GM18517 (cell line): ENCODE data around the gene TKTL1.
A peak's percentile ranks its signal among the peaks of the same experiment; 100 is the strongest.

Experiments
- ATAC-seq: cut with Tn5 transposase; IDR thresholded peaks from one replicate; pipeline ENCODE4 v1.9.1; 2021; ENCODE audit warnings: mild to moderate bottlenecking, moderate library complexity; ENCODE audit not compliant: unreplicated experiment

TKTL1 gene

GRCh38 chrX:154358829-154359228 is 63.2 kb downstream of the TKTL1 start:
- no peak for ATAC-seq

GRCh38 chrX:154359362-154360154 is 64.0 kb downstream of the TKTL1 start:
- no peak for ATAC-seq

GRCh38 chrX:154360155-154360713 is 64.6 kb downstream of the TKTL1 start:
- ATAC-seq: no peak

GRCh38 chrX:154362085-154362742 is 66.6 kb downstream of the TKTL1 start:
- no peak for ATAC-seq

- ATAC-seq: no peak
Measured at GRCh38 chrX:154363706-154364439, 68.3 kb downstream of the TKTL1 start.

- no peak for ATAC-seq
Measured at GRCh38 chrX:154365052-154365600, 69.5 kb downstream of the TKTL1 start.

GRCh38 chrX:154365997-154366665 is 70.5 kb downstream of the TKTL1 start:
- ATAC-seq: no peak

GRCh38 chrX:154366666-154367055 is 71.1 kb downstream of the TKTL1 start:
- no peak for ATAC-seq

DNA sequence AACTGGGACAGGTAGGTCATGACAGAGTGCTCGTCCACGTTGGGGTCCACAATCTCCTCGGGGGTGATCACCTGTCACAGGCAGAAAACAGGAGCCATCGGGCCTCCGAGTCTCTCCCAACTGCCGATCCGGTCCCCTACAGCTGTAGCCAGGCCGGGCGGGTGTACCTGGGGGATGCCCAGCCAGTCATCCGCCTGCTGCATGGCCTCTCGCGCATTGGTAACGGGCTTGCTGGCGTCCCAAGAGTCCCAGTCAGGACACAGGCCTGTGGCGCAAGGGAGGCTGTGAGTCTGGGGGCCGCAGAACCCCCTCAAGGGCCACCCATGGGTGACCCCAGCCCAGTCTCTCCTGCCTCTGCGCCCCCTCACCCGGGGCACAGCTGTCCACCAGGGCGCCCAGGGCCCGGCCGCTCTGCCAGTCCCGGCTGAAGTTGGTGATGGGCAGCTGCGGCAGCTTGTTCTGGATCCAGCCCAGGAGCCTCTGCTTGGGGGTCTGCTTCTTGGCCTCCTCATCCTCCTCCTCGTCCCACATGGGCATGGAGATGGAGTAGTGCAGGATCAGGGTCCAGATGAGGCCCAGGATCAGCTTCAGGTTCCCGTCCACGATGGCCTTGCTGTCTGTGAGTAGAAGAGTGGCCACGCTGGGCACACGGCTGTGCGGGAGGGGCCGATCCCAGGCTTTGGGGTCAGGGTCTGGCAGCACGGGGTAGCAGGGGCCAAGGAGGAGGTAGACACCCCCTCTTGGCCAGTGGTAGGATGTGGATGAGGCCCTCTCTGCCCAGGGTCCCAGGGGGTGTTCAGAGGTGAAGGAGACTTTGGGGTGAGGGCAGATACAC is 72.1 kb downstream of the TKTL1 start:
- ATAC-seq: no peak

DNA sequence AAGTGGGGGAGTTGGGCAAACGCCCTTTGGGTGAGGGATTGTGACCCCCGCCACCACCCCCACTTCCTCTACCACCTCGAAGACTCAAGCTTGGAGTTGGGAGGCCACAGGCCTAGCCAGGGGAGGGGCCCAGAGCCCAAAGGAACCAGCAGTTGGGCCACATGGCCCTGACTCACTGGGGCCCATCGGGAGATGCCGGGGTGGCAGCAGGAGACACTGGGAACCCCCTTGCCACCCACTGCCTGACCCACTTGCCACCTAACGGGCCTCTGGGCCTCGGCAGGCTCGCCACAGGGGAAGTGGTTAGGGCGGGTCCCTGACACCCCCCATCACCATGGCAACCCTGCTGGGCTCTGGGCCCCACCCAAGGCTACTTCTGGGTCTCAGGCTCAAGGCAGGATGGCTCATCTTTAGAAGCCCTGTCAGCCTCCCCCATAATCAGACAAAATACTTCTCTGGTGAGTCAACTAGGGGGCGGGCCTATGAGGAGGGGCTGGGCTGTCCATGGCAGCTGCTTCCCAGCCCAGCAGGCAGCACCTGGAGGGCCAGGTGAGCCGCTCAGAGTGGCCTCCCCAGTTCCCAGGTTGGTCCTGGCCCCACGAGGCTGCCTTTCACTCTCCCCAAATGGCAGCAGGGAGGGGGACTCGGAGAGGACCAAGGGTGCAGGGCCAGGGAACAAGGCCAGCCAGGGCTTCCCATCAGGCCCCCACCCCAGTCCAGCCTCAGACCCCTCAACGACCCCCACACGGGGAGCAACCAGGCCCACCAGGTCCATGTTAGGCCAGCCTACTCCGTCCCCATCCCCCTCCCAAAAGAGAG is 73.2 kb downstream of the TKTL1 start:
- ATAC-seq: no peak

- no peak for ATAC-seq
Measured at GRCh38 chrX:154369449-154370299, 74.1 kb downstream of the TKTL1 start.

DNA sequence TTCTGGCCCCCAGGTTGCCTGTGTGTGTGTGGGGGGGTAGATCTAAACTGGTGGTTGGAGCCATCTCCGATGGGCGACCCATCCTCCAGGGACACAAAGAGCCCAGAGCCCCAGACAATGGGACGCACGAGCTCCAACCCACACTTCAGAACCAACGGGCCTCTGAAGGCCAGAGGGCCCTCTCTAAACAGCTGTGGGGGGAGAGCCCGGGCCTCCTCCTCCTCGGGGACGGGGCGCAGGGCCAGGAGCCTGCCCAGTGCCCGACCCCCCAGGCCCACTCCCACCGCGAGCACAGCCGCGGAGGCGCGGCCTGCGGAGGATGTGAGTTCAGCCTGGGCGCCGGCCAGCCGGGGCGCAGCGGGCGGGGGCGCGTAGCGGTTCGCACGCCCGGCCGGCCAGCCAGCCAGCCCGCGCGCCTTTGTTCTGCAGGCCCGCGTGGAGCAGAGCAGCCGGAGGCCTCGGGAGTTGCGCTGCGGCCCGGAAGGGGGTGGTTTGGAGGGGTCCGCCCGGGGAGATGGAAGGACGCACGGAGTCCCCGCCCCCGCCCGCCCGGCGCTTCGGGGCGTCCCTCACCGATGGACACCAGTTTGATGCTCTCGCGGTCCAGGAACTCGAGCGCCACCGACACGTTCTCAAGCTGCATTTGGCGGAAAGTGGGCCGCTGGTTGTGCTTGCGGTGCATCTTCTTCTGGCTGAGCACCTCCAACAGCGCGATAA is 74.9 kb downstream of the TKTL1 start:
- ATAC-seq: no peak

DNA sequence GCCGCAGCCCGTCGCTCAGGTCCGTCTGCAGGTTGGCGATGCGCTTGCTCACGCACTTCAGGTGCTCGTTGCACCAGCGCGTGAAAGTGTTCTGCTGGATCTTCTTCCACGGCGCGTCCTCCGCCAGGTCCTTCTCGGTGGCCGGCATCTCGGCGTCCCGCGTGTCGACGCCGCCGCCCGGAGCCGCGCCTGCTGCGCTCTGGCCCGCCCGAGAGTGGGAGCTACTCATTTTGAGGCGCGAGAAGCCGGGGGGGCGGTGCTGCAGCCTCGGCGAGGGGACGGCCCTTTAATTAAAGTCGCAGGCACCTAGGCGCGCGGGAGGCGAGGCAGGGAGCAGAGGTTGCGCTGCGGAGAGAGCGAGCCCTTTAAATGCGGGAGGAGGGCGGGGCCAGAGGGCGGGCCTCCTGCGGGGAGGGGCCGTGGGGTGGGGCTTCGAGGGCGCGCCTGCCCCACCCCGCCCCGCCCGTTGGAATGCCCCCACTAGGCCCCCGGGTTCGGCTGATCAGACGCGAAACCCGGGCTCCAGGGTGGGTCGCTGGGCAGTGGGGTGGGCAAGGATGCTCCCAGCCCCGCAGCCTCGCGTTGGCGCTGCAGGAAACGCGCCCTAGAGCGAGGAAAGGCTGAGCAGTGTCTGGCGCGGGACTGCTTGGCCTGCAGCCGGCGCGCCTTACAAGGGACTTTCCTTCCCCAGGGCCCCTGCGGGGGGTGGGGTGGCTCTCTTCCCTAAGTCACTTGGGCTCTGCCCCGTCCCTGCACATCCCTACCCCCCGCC is 75.6 kb downstream of the TKTL1 start:
- ATAC-seq: peak; percentile 60

DNA sequence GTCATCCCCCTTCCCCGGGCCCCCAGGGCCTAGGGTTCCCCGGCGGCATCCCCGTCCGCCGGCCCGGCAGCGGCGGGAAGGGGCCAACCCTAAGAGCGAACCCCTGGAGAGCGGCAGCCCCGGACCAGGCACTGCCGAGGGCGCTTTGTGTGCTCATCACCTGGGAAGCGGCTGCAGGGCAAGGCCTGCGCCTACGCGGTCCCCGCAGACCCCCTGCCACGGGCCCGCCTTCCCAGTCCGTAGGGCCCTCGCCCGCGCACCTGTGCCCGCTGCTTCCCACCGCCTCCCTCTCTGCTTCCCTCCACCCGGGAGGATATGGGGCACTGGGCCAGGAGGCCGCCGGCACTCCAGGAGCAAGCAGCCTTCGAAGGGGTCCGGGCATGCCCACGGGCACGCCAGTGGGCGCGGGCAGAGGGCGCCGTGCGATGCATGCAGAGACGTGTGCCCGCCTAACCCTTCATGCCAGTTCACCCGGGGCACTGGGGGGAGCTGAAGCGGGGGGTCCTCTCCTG is 76.2 kb downstream of the TKTL1 start:
- ATAC-seq: no peak

- no peak for ATAC-seq
Measured at GRCh38 chrX:154372612-154373022, 77.0 kb downstream of the TKTL1 start.
